ENCODE data around the gene DNPEP. TPM values are rescaled to one million over a fixed set of nuclear protein-coding genes. Genes with fewer than 3 reads are reported as not detected.

Gene DNPEP
- total and polyA plus RNA-seq, 2 of the 8 experiments (the other 6 are each of a cell fraction or from before 2014, with no cell fraction given): 59.8 to 109 TPM

DNA sequence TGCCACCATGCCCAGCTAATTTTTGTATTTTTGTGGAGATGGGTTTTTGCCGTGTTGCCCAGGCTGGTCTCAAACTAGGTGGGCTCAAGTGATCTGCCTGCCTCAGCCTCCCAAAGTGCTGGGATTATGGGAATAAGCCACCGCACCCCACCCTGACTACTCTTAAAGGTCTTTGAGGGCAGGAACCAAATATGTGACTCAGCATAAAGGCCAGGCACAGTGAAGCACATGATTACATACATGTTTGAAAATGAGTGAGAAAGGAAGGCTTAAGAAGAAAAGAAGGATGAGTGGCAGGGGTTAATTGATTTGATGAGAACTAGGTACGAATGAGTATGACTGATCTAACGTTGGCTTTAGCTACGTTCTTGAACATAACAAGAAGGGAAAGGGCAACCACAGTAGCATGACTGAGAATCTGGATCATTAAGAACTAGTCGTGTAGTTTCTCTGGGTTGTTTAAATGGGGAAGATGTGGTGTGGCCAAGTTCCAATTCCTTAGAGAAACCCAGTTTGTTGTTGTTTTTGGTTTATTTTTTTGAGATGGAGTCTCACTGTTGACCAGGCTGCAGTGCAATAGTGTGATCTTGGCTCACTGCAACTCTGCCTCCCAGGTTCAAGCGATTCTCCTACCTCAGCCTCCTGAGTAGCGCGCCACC, 61.9 kb downstream of the DNPEP start:
- Histone ChIP-seq H2BK20ac (ENCODE audit: low read length) (no peak overlapping the region), H3K23me2 (ENCODE audit: low read depth, low read length) (no peaks in the 10 kb centered on the region), H3K4me3 (ENCODE audit: extremely low read depth in 1 of 4, insufficient read depth in 2 of 4, low read depth in 3 of 4, low read length in 4 of 4) (no peak overlapping the region), H3K18ac (ENCODE audit: extremely low read depth, low read length) (no peak overlapping the region), H3K27me3 (replicated peaks in 1 of 4; ENCODE audit: control insufficient read depth in 3 of 4, extremely low read depth in 1 of 4, insufficient read depth in 3 of 4, low read length in 3 of 4) (peaks cover 0 to 12% (median 4%) of the 10 kb centered on the region in 4 experiments; a peak in 4 of 7 replicates), H3K36me3 (ENCODE audit: control insufficient read depth in 2 of 4, insufficient read depth in 4 of 4, low read length in 3 of 4) (no peaks in the 10 kb centered on the region), H3K4me2 (ENCODE audit: insufficient read depth in 1 of 2, low read depth in 2 of 2, low read length in 2 of 2) (no peak overlapping the region), H3K79me2 (ENCODE audit: control insufficient read depth in 1 of 2, insufficient read depth in 2 of 2, low read length in 2 of 2) (no peaks in the 10 kb centered on the region), H2BK15ac (ENCODE audit: low read length) (no peak overlapping the region), H2BK5ac (ENCODE audit: low read depth, low read length) (no peak overlapping the region), H3K14ac (ENCODE audit: insufficient read length) (no peak overlapping the region), H4K20me1 (replicated peaks in 1 of 2; ENCODE audit: control insufficient read depth in 1 of 2, insufficient read depth in 2 of 2, low read length in 2 of 2) (no peaks in the 10 kb centered on the region), H3K23ac (ENCODE audit: insufficient read length) (no peak overlapping the region), H3K9me3 (ENCODE audit: insufficient read depth in 2 of 2, low read depth in 1 of 2, low read length in 1 of 2) (no peaks in the 10 kb centered on the region), H2AFZ (ENCODE audit: low read length) (no peak overlapping the region), H3K27ac (ENCODE audit: low read depth, low read length) (no peak overlapping the region), H4K91ac (replicated peaks; ENCODE audit: insufficient read length, low read length) (no peak overlapping the region), H3K9ac (replicated peaks in 1 of 4; ENCODE audit: extremely low read depth in 1 of 4, low read depth in 3 of 4, low read length in 3 of 4) (no peak overlapping the region), H2BK12ac (ENCODE audit: low read depth, low read length) (no peak overlapping the region), H3K56ac (replicated peaks; ENCODE audit: insufficient read length, low read depth, low read length) (no peak overlapping the region), H2BK120ac (replicated peaks; ENCODE audit: low read depth, low read length) (no peak overlapping the region), H4K5ac (ENCODE audit: insufficient read length, low read depth, low read length) (no peak overlapping the region), H4K8ac (ENCODE audit: extremely low read depth, insufficient read depth, low read length) (no peak overlapping the region), H3K4me1 (replicated peaks in 1 of 4; ENCODE audit: control insufficient read depth in 3 of 4, insufficient read depth in 4 of 4, low read length in 3 of 4) (no peaks in the 10 kb centered on the region), H3K4ac (replicated peaks; ENCODE audit: insufficient read length, low read depth, low read length) (no peak overlapping the region), H3K79me1 (ENCODE audit: low read depth, low read length) (no peaks in the 10 kb centered on the region), H2AK5ac (ENCODE audit: low read depth, low read length) (no peak overlapping the region)
- no peak for FAIRE-seq
- POLR2A ChIA-PET (ENCODE audit: partially characterized antibody): no interaction called here
- 88% methylated on average over 9 of the region's 9 CpGs; no CpG with 5 or more reads in 1 of the 2 experiments for WGBS, 2 experiments (ENCODE audit: extremely low coverage in 1 of 2, insufficient coverage in 1 of 2, insufficient read length in 1 of 2, insufficient replicate concordance in 2 of 2, low coverage in 1 of 2, low lambda C conversion rate in 2 of 2, missing lambda C conversion rate in 1 of 2)
- no peak for DNase-seq (ENCODE audit: low read depth in 1 of 2, low spot score in 2 of 2)
- CTCF ChIA-PET (ENCODE audit: partially characterized antibody): interaction anchor here (0.7 to 1.6 kb wide), 6 partner anchors 9 to 205 kb away, joined by 3 to 4 read pairs (median 3); no protein-coding TSS in a partner anchor
- TF ChIP-seq SP1 (IDR thresholded peaks at IDR 0.05; ENCODE audit: low read depth, low read length) (no peak), BACH1 (IDR thresholded peaks at IDR 0.05; ENCODE audit: low read length) (no peak), EGR1 (IDR thresholded peaks at IDR 0.05; ENCODE audit: borderline replicate concordance, low read depth, low read length) (no peak), TBP (IDR thresholded peaks at IDR 0.05; ENCODE audit: low read depth, low read length) (no peak), SP2 (IDR thresholded peaks at IDR 0.05; ENCODE audit: low read length) (no peak), GABPA (IDR thresholded peaks at IDR 0.05; ENCODE audit: borderline replicate concordance, insufficient read depth, low read length) (no peak)
- TF ChIP-seq, protein P1, sequence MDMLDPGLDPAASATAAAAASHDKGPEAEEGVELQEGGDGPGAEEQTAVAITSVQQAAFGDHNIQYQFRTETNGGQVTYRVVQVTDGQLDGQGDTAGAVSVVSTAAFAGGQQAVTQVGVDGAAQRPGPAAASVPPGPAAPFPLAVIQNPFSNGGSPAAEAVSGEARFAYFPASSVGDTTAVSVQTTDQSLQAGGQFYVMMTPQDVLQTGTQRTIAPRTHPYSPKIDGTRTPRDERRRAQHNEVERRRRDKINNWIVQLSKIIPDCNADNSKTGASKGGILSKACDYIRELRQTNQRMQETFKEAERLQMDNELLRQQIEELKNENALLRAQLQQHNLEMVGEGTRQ (IDR thresholded peaks at IDR 0.05; ENCODE audit: low read length): no peak
- TF ChIP-seq, protein P2, sequence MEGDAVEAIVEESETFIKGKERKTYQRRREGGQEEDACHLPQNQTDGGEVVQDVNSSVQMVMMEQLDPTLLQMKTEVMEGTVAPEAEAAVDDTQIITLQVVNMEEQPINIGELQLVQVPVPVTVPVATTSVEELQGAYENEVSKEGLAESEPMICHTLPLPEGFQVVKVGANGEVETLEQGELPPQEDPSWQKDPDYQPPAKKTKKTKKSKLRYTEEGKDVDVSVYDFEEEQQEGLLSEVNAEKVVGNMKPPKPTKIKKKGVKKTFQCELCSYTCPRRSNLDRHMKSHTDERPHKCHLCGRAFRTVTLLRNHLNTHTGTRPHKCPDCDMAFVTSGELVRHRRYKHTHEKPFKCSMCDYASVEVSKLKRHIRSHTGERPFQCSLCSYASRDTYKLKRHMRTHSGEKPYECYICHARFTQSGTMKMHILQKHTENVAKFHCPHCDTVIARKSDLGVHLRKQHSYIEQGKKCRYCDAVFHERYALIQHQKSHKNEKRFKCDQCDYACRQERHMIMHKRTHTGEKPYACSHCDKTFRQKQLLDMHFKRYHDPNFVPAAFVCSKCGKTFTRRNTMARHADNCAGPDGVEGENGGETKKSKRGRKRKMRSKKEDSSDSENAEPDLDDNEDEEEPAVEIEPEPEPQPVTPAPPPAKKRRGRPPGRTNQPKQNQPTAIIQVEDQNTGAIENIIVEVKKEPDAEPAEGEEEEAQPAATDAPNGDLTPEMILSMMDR (IDR thresholded peaks at IDR 0.05; ENCODE audit: control extremely low read depth in 1 of 3, insufficient read depth in 1 of 3, low read depth in 1 of 3, low read length in 3 of 3): no peak
- TF ChIP-seq, protein P3, sequence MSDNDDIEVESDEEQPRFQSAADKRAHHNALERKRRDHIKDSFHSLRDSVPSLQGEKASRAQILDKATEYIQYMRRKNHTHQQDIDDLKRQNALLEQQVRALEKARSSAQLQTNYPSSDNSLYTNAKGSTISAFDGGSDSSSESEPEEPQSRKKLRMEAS (IDR thresholded peaks at IDR 0.05): no peak

Measured in H1 (cell line).